ENCODE results near the gene CSHL1. TPM values are rescaled to one million over a fixed set of nuclear protein-coding genes. Genes with fewer than 3 reads are reported as not detected.

CSHL1 gene
- total RNA-seq: not detected

DNA sequence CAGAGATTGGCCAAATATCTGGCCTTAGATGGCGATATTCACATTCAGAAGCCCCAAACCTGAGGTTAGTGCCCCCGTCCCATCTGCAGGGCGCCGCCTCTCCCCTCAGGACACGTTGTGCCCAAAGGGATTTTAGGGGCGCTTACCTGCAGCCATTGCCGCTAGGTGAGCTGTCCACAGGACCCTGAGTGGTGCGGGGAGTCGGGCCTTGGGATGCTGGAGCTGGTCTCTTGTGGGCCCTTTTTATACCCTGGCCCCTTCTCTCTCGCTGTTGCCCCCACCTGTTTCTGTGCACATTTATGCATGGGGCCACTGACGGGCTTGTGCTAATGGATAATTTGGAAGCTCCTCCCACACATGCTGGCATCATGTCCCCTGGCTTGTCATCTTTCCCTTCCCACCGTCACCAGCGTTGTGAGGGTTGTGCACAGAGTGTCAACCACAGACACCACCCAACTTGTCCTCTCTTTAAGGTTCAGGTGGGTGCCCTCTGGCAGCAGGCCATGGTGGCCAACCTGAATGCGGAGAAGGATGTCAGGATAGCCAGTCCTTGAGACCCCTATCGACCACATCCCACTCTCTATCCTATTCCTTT is at the start of gene CSHL1:
TSS of gene CSHL1 (minus strand) at position 218 of the 595 bp plus-strand sequence. CDS start at position 156, 62 bp downstream.
- TF ChIP-seq, protein P1, sequence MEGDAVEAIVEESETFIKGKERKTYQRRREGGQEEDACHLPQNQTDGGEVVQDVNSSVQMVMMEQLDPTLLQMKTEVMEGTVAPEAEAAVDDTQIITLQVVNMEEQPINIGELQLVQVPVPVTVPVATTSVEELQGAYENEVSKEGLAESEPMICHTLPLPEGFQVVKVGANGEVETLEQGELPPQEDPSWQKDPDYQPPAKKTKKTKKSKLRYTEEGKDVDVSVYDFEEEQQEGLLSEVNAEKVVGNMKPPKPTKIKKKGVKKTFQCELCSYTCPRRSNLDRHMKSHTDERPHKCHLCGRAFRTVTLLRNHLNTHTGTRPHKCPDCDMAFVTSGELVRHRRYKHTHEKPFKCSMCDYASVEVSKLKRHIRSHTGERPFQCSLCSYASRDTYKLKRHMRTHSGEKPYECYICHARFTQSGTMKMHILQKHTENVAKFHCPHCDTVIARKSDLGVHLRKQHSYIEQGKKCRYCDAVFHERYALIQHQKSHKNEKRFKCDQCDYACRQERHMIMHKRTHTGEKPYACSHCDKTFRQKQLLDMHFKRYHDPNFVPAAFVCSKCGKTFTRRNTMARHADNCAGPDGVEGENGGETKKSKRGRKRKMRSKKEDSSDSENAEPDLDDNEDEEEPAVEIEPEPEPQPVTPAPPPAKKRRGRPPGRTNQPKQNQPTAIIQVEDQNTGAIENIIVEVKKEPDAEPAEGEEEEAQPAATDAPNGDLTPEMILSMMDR (IDR thresholded peaks at IDR 0.05; ENCODE audit: low read depth): no peak

DNA sequence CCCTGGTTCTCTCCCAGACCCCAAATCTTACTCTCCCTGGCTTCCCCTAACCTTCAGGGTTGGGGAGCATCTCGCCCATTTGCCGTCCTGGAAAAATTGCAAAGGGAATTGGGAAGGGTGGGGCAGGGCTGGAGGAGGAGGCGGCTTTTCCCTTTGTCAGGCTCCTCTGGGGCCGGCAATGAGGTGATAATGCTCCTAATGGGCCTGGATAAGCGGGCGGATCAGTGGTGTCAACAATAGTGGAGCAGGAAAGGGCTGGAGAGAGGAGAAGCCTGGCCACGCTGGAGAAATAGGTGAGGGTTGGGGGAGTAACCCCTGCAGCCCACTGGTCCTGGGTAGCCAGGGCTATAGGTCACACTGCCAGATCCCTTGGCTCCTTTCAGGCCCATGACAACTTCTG is 49.4 kb upstream of the CSHL1 start:
- TF ChIP-seq, protein P1 (IDR thresholded peaks at IDR 0.05; ENCODE audit: low read depth): no peak

DNA sequence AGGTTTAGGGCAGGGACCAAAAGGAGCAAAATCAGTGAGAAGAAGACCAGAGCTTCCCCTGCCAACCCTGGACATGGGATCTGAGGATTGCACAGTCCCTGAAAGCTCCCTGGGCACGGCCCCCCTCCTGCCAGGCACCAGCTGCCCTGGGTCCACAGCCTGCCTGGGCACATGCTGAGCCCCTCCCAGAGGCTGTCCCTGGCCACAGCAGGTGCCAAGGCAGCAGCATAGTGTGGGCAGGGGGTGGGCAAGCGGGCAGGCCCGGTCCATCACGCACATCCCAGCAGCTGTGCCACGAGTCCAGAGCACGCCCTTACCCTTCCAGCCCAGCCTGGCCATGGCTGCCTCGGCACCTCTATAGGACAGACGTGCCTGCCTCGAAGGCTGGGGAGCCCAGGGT is 48.9 kb upstream of the CSHL1 start:
- TF ChIP-seq, protein P1 (IDR thresholded peaks at IDR 0.05; ENCODE audit: low read depth): no peak

DNA sequence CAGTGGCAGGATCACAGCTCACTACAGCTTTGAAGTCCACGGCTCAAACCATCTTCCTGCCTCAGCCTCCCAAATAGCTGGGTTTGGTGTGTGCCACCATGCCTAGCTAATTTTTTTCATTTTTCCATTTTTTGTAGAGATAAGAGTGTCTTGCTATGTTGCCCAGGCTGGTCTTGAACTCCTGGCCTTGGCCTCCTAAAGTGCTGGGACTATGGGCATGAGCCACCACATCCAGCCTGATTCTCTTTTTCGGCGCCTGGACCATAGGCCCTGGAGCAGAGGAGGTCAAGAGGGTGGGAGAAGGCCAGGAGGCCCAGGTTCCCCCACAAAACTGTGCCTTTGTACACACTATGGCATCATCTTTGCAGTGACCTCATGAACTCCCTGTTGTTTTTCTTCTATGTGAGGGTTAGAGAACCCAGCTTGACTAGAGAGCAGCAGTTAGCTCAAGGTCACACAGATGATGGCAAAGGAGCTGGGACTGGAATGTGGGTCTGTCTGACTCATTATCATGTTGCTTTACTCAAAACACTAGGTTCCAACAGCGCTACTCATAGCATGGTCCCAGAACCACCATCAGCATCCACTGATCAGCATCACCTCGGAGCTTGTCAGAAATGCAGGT is 45.4 kb upstream of the CSHL1 start:
- TF ChIP-seq, protein P1 (IDR thresholded peaks at IDR 0.05; ENCODE audit: low read depth): no peak

DNA sequence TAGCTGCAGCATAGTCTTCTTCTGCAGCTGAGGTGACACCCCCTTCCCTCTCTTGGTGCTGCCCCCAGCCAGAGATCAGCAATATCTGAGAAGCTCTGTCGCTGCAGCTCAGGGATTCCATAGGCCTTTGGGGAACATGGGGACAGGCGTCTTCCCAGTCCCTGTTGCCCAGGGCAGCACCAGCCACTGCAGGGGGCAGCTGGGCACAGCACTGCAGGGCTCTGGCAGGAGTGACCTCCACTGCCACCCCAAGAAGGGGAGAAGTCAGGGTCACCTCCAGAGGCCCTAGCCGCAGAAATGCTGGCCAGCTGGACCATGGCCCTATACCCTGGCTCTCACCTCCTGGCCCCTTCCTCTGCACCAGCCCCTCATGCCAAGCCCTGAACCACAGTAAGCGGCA is 44.7 kb upstream of the CSHL1 start:
- TF ChIP-seq, protein P1 (IDR thresholded peaks at IDR 0.05; ENCODE audit: low read depth): no peak

DNA sequence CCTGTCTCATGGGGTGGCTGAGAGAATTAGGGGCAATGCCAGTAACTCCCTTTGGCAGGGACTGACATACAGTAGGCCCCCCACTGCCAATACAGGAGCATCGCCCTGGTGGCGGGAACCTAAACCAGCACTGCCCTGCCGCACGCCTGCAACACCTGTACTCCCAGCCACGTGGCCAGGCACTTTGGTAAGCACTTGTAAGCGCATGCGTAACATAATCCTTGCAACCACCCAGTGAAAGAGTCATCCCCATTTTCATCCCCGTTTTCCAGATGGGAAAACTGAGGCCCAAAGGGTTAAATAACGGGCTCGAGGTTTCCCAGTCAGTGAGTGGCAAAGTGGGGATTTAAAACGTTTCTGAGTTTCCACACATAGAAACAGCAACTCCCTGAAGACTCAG is 44.2 kb upstream of the CSHL1 start:
- TF ChIP-seq, protein P1 (IDR thresholded peaks at IDR 0.05; ENCODE audit: low read depth): no peak

DNA sequence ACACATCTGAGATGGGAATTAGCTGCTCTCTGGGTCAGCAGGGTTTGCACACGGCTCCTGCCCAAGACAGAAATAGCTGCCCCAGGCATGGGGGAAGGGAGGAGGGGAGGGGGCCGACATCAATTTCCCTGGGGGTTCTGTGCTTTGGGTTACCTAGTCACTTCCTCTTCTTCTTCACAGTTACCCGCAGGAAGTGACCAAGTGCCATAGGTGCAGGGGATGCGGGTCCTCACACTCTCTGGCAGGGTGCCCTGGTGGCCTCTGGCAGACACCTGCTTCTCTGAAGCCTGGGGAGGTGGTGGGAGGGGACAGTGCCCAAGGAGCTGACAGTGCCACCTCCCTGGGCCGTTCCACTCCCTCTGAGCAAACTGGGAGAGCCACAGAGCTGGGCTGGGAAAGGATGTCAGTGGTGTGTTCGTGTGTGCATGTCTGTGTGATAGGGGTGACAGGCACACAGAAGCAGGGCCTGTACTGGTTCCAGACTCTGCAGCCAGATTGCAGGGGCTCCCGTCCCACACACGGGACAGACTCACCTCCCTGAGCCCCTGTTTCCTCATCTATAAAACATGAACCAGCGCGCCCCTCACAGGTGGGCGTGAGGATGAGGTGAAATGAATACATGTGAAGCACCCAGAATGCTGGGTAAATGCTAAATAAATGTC is 43.5 kb upstream of the CSHL1 start:
- TF ChIP-seq, protein P1 (IDR thresholded peaks at IDR 0.05; ENCODE audit: low read depth): no peak

Measured in subcutaneous adipose tissue (tissue), 4 donors.